Heart left ventricle (tissue), 16 donors: ENCODE results near the gene HDAC4. TPM values are rescaled to one million over a fixed set of nuclear protein-coding genes. Genes with fewer than 3 reads are reported as not detected.
A peak's percentile ranks its signal among the peaks of the same experiment; 100 is the strongest.

Experiments used
- ATAC-seq, 4 donors: fragments of 200-7000 bp; cut with Tn5 transposase; one replicate each; pipeline ENCODE4 v1.9.1; 2020 to 2022; ENCODE audit warnings: moderate library complexity in 4 of 4, mild to moderate bottlenecking in 3 of 4, moderate number of reproducible peaks in 1 of 4
- DNase-seq, 5 donors: peaks; one replicate each; pipeline ENCODE4 v3.0.0-alpha.2; 2020
- H3K27ac ChIP-seq, 12 donors: fragments of 200-600 bp; sonication (generic) in 4 of 12; one replicate each; pipeline versions ENCODE4 v1.5.0 to v1.8.0; 2016 to 2022; ENCODE audit warnings: mild to moderate bottlenecking in 2 of 12
- H3K27me3 ChIP-seq, 9 donors: fragments of 200-600 bp; sonication (generic) in 2 of 9; one replicate each; pipeline versions ENCODE4 v1.5.1 to v1.8.0; 2016 to 2022; ENCODE audit warnings: mild to moderate bottlenecking in 3 of 9
- H3K36me3 ChIP-seq, 9 donors: fragments of 200-600 bp; sonication (generic) in 2 of 9; one replicate each; pipeline versions ENCODE4 v1.5.0 to v1.8.0; 2018 to 2022; ENCODE audit warnings: mild to moderate bottlenecking in 2 of 9
- H3K4me1 ChIP-seq, 12 donors: fragments of 200-600 bp; sonication (generic) in 4 of 12; one replicate each; pipeline versions ENCODE4 v1.5.0 to v1.8.0; 2016 to 2022; ENCODE audit warnings: mild to moderate bottlenecking in 3 of 12
- H3K4me3 ChIP-seq, 12 donors: fragments of 200-600 bp; sonication (generic) in 4 of 12; one replicate each; pipeline versions ENCODE4 v1.5.0 to v1.8.0; 2017 to 2022; ENCODE audit warnings: mild to moderate bottlenecking in 9 of 12, moderate library complexity in 4 of 12
- H3K9me3 ChIP-seq, 12 donors: fragments of 200-600 bp; sonication (generic) in 4 of 12; one replicate each; pipeline versions ENCODE4 v1.5.0 to v1.8.0; 2016 to 2022; ENCODE audit warnings: mild to moderate bottlenecking in 1 of 12
- POLR2A ChIP-seq, 2 donors: fragments of 450-650 bp; IDR thresholded peaks; one replicate each; pipeline ENCODE4 v1.6.1; 2017; ENCODE audit warnings: antibody characterized with exemption in 2 of 2, mild to moderate bottlenecking in 2 of 2, moderate library complexity in 2 of 2
- WGBS, 4 donors: extraction: QIAGEN DNeasy Blood & Tissue Kit in 2 of 4; methylation state at CpG; one replicate each; pipeline versions ENCODE4 v1.1.5 to v1.1.7; 2013 to 2018; 5-methylcytosine and 5-hydroxymethylcytosine counted together
- intact Hi-C, 10 donors: fragments of 100-400 bp; cut with DNase I; formaldehyde crosslinking; loops; one replicate each; pipeline versions ENCODE4 v1.11.1 to v1.14.2; 2022
- polyA plus RNA-seq, 2 donors: library from polyadenylated mRNA; stranded (reverse); fragments of 200-250 nt; gene quantifications; one replicate each; pipeline ENCODE4 v1.2.3, GENCODE V29; 2013
- total RNA-seq, 9 donors: library from RNA; depleted of rRNA in 2 of 9; stranded (reverse); fragments of >200 nt in 2 of 9; fragmentation: NEBNext Ultra II Directional in 3 of 9; extraction: Animal tissue kit (Norgen Biotek cat#: 25700) in 3 of 9; gene quantifications; one replicate each; pipeline versions ENCODE4 v1.1.0 to v1.2.4, GENCODE V29; 2016 to 2023
- TF ChIP-seq, protein P1 (sequence below), 12 donors: fragments of 200-600 bp; sonication (generic) in 4 of 12; IDR thresholded peaks; one replicate each; pipeline versions ENCODE4 v1.5.0 to v1.8.0; 2018 to 2022; ENCODE audit warnings: antibody characterized with exemption in 12 of 12, mild to moderate bottlenecking in 5 of 12
- donor health status: ischemic (EF 13 %, LVEDD 7.1; RV severe dilation, severe dysfunction).
- donor health status: healthy with polysubstance abuse.
- donor health status: DM: no; HTN: yes; CAD: no.
- donor health status: DM: no; HTN: no; CAD: no.
- donor health status: ischemic (EF 25% LVEDD 6.9; RV normal size, moderate dysfunction).
- donor health status: ischemic (EF 25% LVEDD 5.7; RV mildly dilated, moderate dysfunction).
- donor health status: healthy.
- donor health status: DM: yes; HTN: yes; CAD: no.
- donor health status: ischemic (EF 35%, LVEDD 5.7; RV mildly dilated, moderate dysfunction).
- donor health status: nonischemic (EF 11% LVEDD 7.7; RV severe dilation, severe dysfunction).
- donor health status: DM: yes; HTN: yes; CAD: no.
- donor health status: PGD.
- donor health status: ischemic (EF 29% LVEDD 5.4; RV normal size, mild dysfunction).
- donor health status: nonischemic (EF 23%, LVEDD 6.1; RV moderate dilation, normal function).

Gene HDAC4
- total and polyA plus RNA-seq, 11 donors = 13.9 to 37.6 (median 27.5) TPM

- peaks cover 0 to 68% (median 40%) of the 10 kb centered on the region in 12 donors for H3K4me1 ChIP-seq
- H3K9me3 ChIP-seq = no peaks in the 10 kb centered on the region
- intact Hi-C loops = loop anchor here in 1 of 10 donors (5.0 kb wide), 1 partner anchor 63 kb away; no protein-coding TSS in a partner anchor
- peak overlapping the region in 5 of 12 donors; percentile 17 to 74 (median 51) for H3K27ac ChIP-seq
- no peaks in the 10 kb centered on the region for H3K36me3 ChIP-seq
- ATAC-seq (no peak), DNase-seq (no peak)
- no peaks in the 10 kb centered on the region for H3K27me3 ChIP-seq
- 92 to 95% (median 93%) methylated on average over 5 of the region's 5 CpGs for WGBS, 4 donors
- H3K4me3 ChIP-seq = no peak overlapping the region
- TF ChIP-seq, protein P1, sequence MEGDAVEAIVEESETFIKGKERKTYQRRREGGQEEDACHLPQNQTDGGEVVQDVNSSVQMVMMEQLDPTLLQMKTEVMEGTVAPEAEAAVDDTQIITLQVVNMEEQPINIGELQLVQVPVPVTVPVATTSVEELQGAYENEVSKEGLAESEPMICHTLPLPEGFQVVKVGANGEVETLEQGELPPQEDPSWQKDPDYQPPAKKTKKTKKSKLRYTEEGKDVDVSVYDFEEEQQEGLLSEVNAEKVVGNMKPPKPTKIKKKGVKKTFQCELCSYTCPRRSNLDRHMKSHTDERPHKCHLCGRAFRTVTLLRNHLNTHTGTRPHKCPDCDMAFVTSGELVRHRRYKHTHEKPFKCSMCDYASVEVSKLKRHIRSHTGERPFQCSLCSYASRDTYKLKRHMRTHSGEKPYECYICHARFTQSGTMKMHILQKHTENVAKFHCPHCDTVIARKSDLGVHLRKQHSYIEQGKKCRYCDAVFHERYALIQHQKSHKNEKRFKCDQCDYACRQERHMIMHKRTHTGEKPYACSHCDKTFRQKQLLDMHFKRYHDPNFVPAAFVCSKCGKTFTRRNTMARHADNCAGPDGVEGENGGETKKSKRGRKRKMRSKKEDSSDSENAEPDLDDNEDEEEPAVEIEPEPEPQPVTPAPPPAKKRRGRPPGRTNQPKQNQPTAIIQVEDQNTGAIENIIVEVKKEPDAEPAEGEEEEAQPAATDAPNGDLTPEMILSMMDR (IDR thresholded peaks at IDR 0.05) = no peak
- no peak for TF ChIP-seq POLR2A (IDR thresholded peaks at IDR 0.05)
Measured at GRCh38 chr2:239244625-239245024, 156.2 kb downstream of the HDAC4 start.

- TF ChIP-seq, protein P1 (IDR thresholded peaks at IDR 0.05) = no peak
- no peak for TF ChIP-seq POLR2A (IDR thresholded peaks at IDR 0.05)
- no peaks in the 10 kb centered on the region for H3K36me3 ChIP-seq
- no peak overlapping the region for H3K4me3 ChIP-seq
- intact Hi-C loops = loop anchor here in 1 of 10 donors (5.0 kb wide), 1 partner anchor 66 kb away; no protein-coding TSS in a partner anchor
- H3K27me3 ChIP-seq = no peaks in the 10 kb centered on the region
- no peak for ATAC-seq
- peaks cover 2 to 76% (median 47%) of the 10 kb centered on the region in 12 donors for H3K4me1 ChIP-seq
- no peak for DNase-seq
- H3K9me3 ChIP-seq = no peaks in the 10 kb centered on the region
- peak overlapping the region in 7 of 12 donors; percentile 56 to 90 (median 83) for H3K27ac ChIP-seq
- WGBS, 4 donors = 90 to 100% (median 92%) methylated on average over 1 of the region's 1 CpG
Measured at GRCh38 chr2:239241431-239241960, 159.3 kb downstream of the HDAC4 start.

DNA sequence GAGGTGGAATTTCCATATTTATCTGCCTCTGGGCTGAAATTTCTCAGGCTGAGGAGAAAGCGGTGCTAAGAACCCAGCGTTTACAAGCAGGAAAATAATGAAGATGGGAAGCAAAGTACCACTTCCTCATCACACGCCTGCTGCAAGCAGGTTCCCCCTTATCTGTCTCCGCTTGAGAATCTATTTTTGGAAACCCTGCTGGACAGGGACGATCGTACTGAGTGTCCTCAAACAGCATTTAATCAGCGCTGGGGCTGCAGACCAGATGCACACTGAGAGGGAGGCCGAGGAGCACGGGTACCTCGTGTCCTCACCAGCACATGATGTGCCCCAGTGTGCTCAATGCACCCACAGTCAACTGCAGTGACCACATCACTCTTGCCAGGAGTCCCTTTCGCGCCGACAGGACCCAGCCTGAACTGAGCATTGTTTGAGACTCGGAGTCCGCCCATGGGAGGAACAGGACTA is 160.4 kb downstream of the HDAC4 start:
- Histone ChIP-seq H3K4me1 (peaks cover 2 to 72% (median 40%) of the 10 kb centered on the region in 12 donors), H3K27ac (peak overlapping the region; percentile 6 to 90 (median 78)), H3K27me3 (no peaks in the 10 kb centered on the region), H3K36me3 (no peaks in the 10 kb centered on the region), H3K9me3 (no peaks in the 10 kb centered on the region), H3K4me3 (peak overlapping the region in 8 of 12 donors; percentile 4 to 31 (median 19))
- intact Hi-C loops = loop anchor here in 1 of 10 donors (5.0 kb wide), 1 partner anchor 67 kb away; no protein-coding TSS in a partner anchor
- WGBS, 4 donors = 33 to 44% (median 38%) methylated on average over 11 to 15 of the region's 15 CpGs
- TF ChIP-seq, protein P1 (IDR thresholded peaks at IDR 0.05) = no peak
- TF ChIP-seq POLR2A (IDR thresholded peaks at IDR 0.05) = no peak
- peak; percentile 79 to 95 (median 84) for ATAC-seq
- DNase-seq = peak in 2 of 5 donors; percentile 67 to 76

DNA sequence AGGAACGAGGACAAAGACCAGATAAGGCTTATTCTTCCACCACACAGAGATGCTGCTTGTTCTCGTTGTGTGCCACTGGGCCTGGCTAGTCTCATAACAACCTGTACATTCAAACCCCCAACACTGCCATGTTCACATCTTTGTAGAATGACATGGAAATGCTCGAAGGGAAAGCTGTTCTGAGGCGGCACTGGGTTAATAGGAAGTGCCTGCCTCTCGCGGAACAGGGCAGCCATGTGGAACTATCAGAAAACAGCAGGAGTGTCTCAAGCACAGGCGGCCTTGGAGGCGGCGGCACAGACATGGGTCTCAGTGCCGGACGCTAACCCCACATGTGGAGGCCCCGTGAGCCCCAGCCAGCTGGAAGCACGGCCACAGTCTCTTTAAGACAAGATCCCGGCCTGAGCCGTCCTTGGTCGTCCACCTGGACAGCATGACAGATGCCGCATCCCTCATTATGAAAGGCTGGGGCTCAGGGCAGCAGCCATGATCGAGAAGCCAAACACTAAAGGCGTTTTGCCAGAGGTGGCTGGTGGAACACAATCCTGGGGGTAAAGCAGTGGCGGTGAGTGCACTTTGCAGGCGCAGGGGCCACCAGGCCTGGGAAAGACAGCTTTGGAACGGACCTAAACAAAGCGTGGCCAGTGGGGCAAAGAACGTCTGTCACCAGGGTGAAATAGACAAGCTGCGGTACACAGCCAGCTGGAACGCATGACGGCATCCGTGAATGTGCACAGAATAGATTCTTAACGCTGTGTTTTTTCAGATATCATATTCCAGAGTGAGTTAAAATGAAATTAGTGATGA is 161.0 kb downstream of the HDAC4 start:
- H3K4me1 ChIP-seq = peaks cover 2 to 72% (median 33%) of the 10 kb centered on the region in 12 donors
- H3K27ac ChIP-seq = peak overlapping the region; percentile 6 to 90 (median 77)
- peaks cover 0 to under 1% (median 0%) of the 10 kb centered on the region in 9 donors for H3K36me3 ChIP-seq
- peak overlapping the region in 8 of 12 donors; percentile 4 to 36 (median 19) for H3K4me3 ChIP-seq
- peak in 2 of 5 donors; percentile 54 to 69 for DNase-seq
- peak; percentile 55 to 76 (median 71) for ATAC-seq
- no peaks in the 10 kb centered on the region for H3K9me3 ChIP-seq
- intact Hi-C loops = loop anchor here in 1 of 10 donors (5.0 kb wide), 2 partner anchors 67 to 87 kb away; no protein-coding TSS in a partner anchor
- TF ChIP-seq, protein P1 (IDR thresholded peaks at IDR 0.05) = no peak
- no peak for TF ChIP-seq POLR2A (IDR thresholded peaks at IDR 0.05)
- WGBS, 4 donors = 58 to 65% (median 61%) methylated on average over 25 to 29 of the region's 29 CpGs
- no peaks in the 10 kb centered on the region for H3K27me3 ChIP-seq
